GM18520 (cell line): ENCODE results near the gene SSC4D.
"Not testable (repeated sequence)": the region's sequence is repeated elsewhere in the genome, so short reads cannot be mapped to it uniquely, and the experiment has no call there.

Source experiments
- ATAC-seq: cut with Tn5 transposase; IDR thresholded peaks from one replicate; pipeline ENCODE4 v1.9.1; 2021; ENCODE audit not compliant: unreplicated experiment

The SSC4D gene

GRCh38 chr7:76423666-76424412 is 14.3 kb upstream of the SSC4D start:
- no peak for ATAC-seq

- not testable (repeated sequence) for ATAC-seq
Measured at GRCh38 chr7:76421097-76421496, 11.6 kb upstream of the SSC4D start.

- ATAC-seq = not testable (repeated sequence)
Measured at GRCh38 chr7:76417654-76418310, 8.3 kb upstream of the SSC4D start.

- ATAC-seq = no peak
Measured at GRCh38 chr7:76412249-76412648, 2.8 kb upstream of the SSC4D start.

GRCh38 chr7:76411626-76412025 is 2.1 kb upstream of the SSC4D start:
- ATAC-seq = no peak

GRCh38 chr7:76408121-76408560 is 1.4 kb downstream of the SSC4D start:
- ATAC-seq = no peak

GRCh38 chr7:76407718-76408117 is 1.8 kb downstream of the SSC4D start:
- ATAC-seq = no peak

GRCh38 chr7:76405738-76406137 is 3.8 kb downstream of the SSC4D start:
- no peak for ATAC-seq

- no peak for ATAC-seq
Measured at GRCh38 chr7:76403780-76404494, 5.6 kb downstream of the SSC4D start.

- ATAC-seq = not testable (repeated sequence)
Measured at GRCh38 chr7:76403097-76403496, 6.4 kb downstream of the SSC4D start.

GRCh38 chr7:76400248-76400647 is 9.2 kb downstream of the SSC4D start:
- no peak for ATAC-seq

GRCh38 chr7:76397409-76398183 is 11.9 kb downstream of the SSC4D start:
- no peak for ATAC-seq

- no peak for ATAC-seq
Measured at GRCh38 chr7:76396864-76397263, 12.6 kb downstream of the SSC4D start.

GRCh38 chr7:76395965-76396726 is 13.4 kb downstream of the SSC4D start:
- no peak for ATAC-seq

- ATAC-seq = not testable (repeated sequence)
Measured at GRCh38 chr7:76395605-76395964, 13.9 kb downstream of the SSC4D start.

GRCh38 chr7:76394957-76395356 is 14.5 kb downstream of the SSC4D start:
- ATAC-seq = no peak

- ATAC-seq = peak; percentile 72
Measured at GRCh38 chr7:76393116-76394031, 16.1 kb downstream of the SSC4D start.

- ATAC-seq = no peak
Measured at GRCh38 chr7:76392531-76393115, 16.9 kb downstream of the SSC4D start.

- no peak for ATAC-seq
Measured at GRCh38 chr7:76390092-76390491, 19.4 kb downstream of the SSC4D start.
